ENCODE data around the gene PTPRJ.
A peak's percentile ranks its signal among the peaks of the same experiment; 100 is the strongest.

Gene PTPRJ

DNA sequence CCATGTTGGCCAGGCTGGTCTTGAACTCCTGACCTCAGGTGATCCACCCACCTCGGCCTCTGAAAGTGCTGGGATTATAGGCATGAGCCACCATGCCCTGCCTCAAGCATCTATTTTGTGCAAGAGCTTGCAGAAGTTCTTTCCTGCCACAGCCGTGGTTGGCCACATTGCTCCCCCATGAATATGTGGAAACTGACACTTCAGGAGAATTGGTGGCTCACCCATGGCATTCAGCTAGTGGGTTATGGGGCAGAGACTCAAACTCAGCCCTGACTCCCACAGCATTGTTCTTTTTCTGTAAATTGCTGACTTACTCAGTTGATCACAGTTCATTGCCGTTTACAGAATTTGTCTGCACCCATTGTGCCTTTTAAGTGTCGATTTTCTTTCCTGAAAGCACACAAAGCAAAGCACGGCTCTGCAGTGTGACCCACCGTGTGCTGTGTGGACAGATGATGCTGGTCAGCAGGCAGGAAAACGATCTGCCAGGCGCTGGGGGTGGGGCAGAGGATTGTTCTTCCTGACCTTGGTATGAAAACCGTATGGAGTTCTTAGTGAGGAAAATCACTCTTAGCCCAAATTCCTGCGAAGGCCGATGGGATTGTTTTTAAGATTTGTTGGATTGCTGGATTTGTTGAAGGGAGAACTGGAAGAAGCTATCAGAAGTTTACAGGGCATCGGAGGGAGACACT lies 115.6 kb downstream of the PTPRJ start:
- no peak for DNase-seq

GRCh38 chr11:48096588-48097525 lies 116.5 kb downstream of the PTPRJ start:
- no peak for DNase-seq

DNA sequence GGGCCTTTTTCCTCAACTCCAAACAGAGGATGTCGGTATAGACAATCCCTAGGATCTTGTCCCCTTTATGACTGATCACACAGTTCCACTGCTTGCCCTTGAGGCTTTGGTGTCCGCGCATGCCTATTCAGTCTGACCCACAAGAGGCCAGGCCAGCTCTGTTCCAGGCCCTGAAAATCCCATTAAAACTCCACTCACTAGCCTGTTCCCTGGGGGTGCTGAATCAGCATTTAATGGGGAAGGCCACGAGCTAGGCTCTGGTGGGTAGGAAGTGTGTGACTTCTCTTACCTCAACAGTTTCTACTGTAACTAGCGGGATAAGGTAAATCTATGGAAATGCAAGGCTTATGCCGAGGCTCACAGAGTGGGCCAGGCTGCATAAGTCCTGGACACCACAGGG lies 117.7 kb downstream of the PTPRJ start:
- no peak for DNase-seq

- DNase-seq, result no peak
These were observed 119.6 kb downstream of the PTPRJ start for GRCh38 chr11:48099916-48100446.

- DNase-seq, result no peak
These were observed 120.8 kb downstream of the PTPRJ start for GRCh38 chr11:48101044-48101733.

DNA sequence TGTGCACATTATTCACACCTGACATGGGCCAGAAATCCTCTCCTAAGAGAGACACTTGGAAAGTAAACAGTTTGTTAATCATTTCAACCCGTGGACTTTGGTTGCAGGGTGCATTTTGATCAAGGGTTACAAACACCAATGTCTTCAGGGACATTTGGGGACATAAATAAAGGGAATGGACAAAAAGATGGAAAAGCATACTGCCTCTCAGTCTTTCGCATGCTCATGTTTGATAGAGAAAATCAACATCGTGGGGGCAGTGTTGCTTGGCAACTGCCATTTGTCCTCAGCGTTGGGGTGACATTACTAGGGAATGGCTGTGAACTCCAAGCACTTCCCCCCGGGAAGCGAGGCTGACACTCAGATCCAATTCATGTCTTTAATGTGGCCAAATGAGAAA lies 121.6 kb downstream of the PTPRJ start:
- no peak for DNase-seq

GRCh38 chr11:48103621-48104567 lies 123.5 kb downstream of the PTPRJ start:
- DNase-seq, result peak; percentile 27

DNA sequence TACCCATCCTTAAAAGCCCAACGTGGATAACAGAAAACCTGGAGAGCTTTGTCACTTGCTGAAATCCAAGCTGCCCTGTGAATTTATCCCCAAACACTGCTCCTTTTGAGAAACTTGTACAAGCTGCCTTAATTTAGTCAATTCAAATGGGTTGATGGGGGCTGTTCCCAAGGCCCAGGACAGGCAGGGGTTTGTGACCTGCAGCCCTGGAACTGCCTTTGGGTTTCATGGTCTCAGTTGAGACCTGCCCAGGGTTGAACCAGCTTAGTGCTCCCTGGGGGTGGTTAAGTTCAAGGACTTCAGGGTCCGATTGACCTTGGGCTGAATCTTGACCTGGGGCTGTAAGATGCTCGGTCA lies 124.2 kb downstream of the PTPRJ start:
- DNase-seq, result no peak

GRCh38 chr11:48105096-48105990 lies 125.0 kb downstream of the PTPRJ start:
- no peak for DNase-seq

DNA sequence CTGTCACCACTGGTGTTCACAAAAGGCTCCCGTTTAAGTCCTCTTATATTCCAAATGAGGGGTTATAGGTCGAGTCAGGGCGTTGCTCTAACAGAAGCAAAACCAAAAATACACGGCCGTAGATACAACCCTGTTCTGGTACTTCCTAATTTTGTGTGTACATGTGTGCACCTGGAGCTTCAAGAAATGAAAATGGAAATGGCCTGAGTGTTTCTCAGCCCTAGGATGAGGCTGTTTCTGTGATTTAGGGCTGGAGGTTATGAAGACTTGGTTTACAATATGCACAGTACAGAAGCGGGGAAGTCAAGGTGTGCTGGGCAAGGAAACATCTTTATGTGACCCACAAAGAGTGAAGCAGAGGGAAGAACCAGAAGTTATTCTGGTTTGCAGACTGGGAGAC lies 125.8 kb downstream of the PTPRJ start:
- no peak for DNase-seq

DNA sequence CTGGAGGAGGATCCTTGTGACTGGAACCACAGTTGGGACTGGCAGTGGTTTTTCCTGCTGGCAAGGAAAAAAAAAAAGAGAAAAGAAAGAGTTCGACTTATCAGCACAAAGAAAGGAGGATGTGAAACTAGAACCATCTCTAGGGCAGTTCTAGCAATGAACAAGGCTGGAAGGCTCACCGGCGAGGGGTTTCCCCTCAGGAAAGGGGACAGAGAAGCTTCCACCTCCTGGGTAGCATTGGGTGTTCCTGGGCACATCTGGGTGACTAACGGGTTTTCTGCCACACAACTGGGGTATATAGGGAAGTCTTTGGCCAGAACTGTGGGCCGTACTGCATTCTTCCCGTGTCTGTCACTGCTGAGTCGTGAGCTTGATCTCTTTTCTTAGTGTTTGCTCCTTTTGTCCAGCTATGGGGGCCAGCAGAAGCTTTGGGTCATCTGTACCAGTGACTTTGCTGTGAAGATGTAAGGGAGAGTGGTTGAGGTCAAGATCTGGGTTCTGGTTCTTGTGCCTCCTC lies 126.9 kb downstream of the PTPRJ start:
- DNase-seq, result peak; percentile 68

DNA sequence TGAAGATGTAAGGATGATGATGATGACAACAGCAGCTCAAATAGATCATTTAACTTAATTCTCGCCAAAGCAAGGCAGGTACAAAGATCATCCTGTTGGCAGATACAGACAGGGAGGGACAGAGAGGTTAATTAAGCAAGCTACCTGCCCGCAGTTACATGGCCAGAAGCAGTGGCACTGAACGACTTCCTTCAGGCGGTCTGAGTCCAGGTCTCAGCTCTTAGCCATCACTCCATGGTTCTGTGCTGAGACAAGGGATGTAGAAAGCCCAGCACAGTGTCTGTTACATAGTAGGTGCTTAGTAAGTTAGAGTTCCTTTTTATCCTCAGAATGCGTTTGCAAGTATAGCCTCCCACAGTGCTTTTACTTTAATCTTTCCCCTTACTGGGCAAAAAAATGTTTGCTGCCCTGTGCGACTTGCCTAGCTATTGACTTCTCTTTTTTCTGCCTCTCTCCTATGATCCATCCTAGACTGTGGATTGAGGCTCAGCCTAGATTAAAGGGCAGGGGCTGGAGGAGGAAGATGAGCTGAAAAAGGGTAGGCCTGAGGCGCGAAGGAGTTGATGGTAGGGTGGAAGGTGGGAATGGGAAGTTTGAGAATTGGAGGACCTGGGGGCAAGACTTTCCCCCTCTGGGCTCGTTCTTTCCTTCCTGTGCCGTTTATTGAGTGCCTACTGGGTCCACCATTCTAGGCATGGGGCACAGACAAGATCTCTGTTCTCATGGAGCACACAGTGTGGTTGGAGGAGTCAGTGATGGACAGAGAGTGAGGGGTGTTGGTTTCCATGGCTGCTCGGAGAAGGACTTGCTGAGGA lies 128.1 kb downstream of the PTPRJ start:
- no peak for DNase-seq

GRCh38 chr11:48109046-48109666 lies 128.8 kb downstream of the PTPRJ start:
- DNase-seq, result peak; percentile 72

DNA sequence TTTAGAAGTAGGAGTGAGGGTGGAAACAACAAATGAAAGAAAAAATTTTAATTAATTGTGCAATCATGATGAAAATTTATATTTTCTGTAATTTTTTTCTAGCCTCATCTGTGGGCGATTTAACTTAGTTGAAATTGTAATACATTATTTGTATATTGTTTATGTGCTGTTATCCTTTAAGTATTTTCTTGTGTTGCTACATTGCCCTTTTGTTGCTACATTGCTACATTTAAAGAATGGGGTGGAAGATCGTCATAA lies 130.1 kb downstream of the PTPRJ start:
- no peak for DNase-seq

GRCh38 chr11:48111891-48112290 lies 131.5 kb downstream of the PTPRJ start:
- DNase-seq, result no peak

DNA sequence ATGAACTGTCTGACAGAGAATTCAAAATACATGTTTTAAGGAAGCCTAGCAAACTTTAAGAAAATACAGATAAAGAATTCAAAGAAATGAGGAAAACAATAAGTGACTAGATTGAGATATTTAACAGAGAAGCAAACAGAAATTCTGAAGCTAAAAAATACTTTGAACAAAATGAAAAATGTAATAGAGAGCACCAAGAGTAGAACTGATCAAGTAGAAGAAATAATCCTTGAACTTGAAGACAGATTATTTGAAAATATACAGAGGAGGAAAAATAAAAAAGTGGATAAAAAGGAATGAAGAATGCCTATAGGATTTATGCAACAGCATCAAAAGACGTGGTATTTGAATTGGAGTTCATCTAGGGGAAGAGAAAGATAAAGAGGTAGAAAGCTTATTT lies 134.4 kb downstream of the PTPRJ start:
- DNase-seq, result no peak

GRCh38 chr11:48116437-48117228 lies 136.3 kb downstream of the PTPRJ start:
- no peak for DNase-seq

GRCh38 chr11:48122246-48122645 lies 141.9 kb downstream of the PTPRJ start:
- no peak for DNase-seq

GRCh38 chr11:48122656-48123055 lies 142.3 kb downstream of the PTPRJ start:
- no peak for DNase-seq
